Astrocyte (in vitro differentiated cells and primary cell): ENCODE results near the gene ARHGAP28. TPM values are rescaled to one million over a fixed set of nuclear protein-coding genes. Genes with fewer than 3 reads are reported as not detected.

ENCODE experiments used
- DNase-seq: peaks from one replicate; pipeline ENCODE4 v3.0.0-alpha.2; 2010; ENCODE audit warnings: low read depth
- FAIRE-seq: peaks from 2 replicates; lab custom pipeline; 2011; peaks lifted over from hg19 to GRCh38; lab: Jason Lieb, UNC
- H2AFZ ChIP-seq: 2 replicates; pipeline ENCODE4 v1.6.0; 2012; ENCODE audit warnings: low read depth, low read length, inconsistent platforms
- H3K27ac ChIP-seq: 2 replicates; pipeline ENCODE4 v1.5.1; 2011; ENCODE audit warnings: low read depth, low read length, inconsistent platforms
- H3K27me3 ChIP-seq: 2 replicates; pipeline ENCODE4 v1.6.0; 2011; ENCODE audit warnings: low read length, inconsistent platforms; ENCODE audit not compliant: insufficient read depth
- H3K36me3 ChIP-seq: 2 replicates; pipeline ENCODE4 v1.5.1; 2011; ENCODE audit warnings: low read length, inconsistent platforms; ENCODE audit not compliant: insufficient read depth
- H3K4me1 ChIP-seq: 2 replicates; pipeline ENCODE4 v1.5.1; 2011; ENCODE audit warnings: low read length, inconsistent platforms; ENCODE audit not compliant: insufficient read depth
- H3K4me2 ChIP-seq: 2 replicates; pipeline ENCODE4 v1.6.0; 2012; ENCODE audit warnings: low read length, inconsistent platforms
- H3K4me3 ChIP-seq: 2 replicates; pipeline ENCODE4 v1.5.1; 2011; ENCODE audit warnings: low read depth, mild to moderate bottlenecking, low read length, inconsistent platforms; ENCODE audit not compliant: insufficient read depth
- H3K79me2 ChIP-seq: 2 replicates; pipeline ENCODE4 v1.6.0; 2012; ENCODE audit warnings: mild to moderate bottlenecking, low read length, inconsistent platforms; ENCODE audit not compliant: insufficient read depth
- H3K9ac ChIP-seq: 2 replicates; pipeline ENCODE4 v1.6.0; 2012; ENCODE audit warnings: mild to moderate bottlenecking, low read length, inconsistent platforms
- H3K9me3 ChIP-seq: 2 replicates; pipeline ENCODE4 v1.5.1; 2012; ENCODE audit warnings: low read depth, mild to moderate bottlenecking, low read length, inconsistent platforms; ENCODE audit not compliant: insufficient read depth
- H4K20me1 ChIP-seq: 2 replicates; pipeline ENCODE4 v1.6.0; 2012; ENCODE audit warnings: low read length, inconsistent platforms; ENCODE audit not compliant: insufficient read depth
- H3K27ac Mint-ChIP-seq: one replicate; pipeline ENCODE4 v1.8.0; 2021; ENCODE audit warnings: mild to moderate bottlenecking, mixed read lengths; ENCODE audit not compliant: unreplicated experiment
- H3K27me3 Mint-ChIP-seq: one replicate; pipeline ENCODE4 v1.8.0; 2021; ENCODE audit warnings: low read depth, mixed read lengths; ENCODE audit not compliant: unreplicated experiment
- H3K36me3 Mint-ChIP-seq: one replicate; pipeline ENCODE4 v1.8.0; 2021; ENCODE audit warnings: low read depth, mixed read lengths; ENCODE audit not compliant: unreplicated experiment
- H3K4me1 Mint-ChIP-seq: one replicate; pipeline ENCODE4 v1.8.0; 2021; ENCODE audit warnings: low read depth, mixed read lengths; ENCODE audit not compliant: unreplicated experiment
- H3K4me3 Mint-ChIP-seq: one replicate; pipeline ENCODE4 v1.8.0; 2021; ENCODE audit warnings: mild to moderate bottlenecking, moderate library complexity, mixed read lengths; ENCODE audit not compliant: unreplicated experiment
- H3K9me3 Mint-ChIP-seq: one replicate; pipeline ENCODE4 v1.8.0; 2021; ENCODE audit warnings: mild to moderate bottlenecking, mixed read lengths; ENCODE audit not compliant: unreplicated experiment
- EZH2 ChIP-seq: IDR thresholded peaks from 2 replicates; pipeline ENCODE4 v1.6.1; 2012; ENCODE audit warnings: mild to moderate bottlenecking, low read length, inconsistent platforms; ENCODE audit not compliant: insufficient read depth
- total RNA-seq: library from RNA; stranded (reverse); gene quantifications from 2 replicates; pipeline ENCODE4 v1.2.1, GENCODE V29; 2021
- TF ChIP-seq, protein P1 (sequence below): IDR thresholded peaks from 2 replicates; pipeline ENCODE4 v1.5.1; 2011; ENCODE audit warnings: low read depth, mild to moderate bottlenecking, inconsistent platforms, low read length, moderate library complexity; ENCODE audit not compliant: insufficient read depth

ARHGAP28 gene
- total RNA-seq, 1 donor from 2014 or later, result 15.5 TPM

DNA sequence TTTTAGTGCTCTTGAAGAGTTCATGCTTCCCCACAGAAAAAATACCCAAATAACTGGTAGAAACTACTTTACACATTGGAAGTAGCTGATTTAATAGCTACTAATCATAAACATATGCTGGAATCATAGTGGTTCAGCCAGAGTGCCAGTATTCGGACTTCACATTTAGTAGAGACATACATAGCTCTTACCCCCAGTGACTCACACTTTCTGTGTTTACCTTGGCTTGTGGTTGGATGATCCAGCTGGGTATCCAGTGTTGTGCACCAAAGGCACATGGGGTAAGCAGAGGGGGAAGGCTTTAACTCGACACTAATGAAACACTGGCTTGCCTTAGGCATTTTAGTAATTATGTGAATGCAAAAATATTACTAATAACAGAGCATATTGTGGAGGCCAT lies 18.1 kb downstream of the ARHGAP28 start:
- no peaks in the 10 kb centered on the region for H3K27me3 ChIP-seq
- peak overlapping the region; percentile 56 for H3K4me2 ChIP-seq
- H3K4me1 ChIP-seq, result peaks cover 27% of the 10 kb centered on the region
- Mint-ChIP-seq H3K27ac (peak overlapping the region; percentile 95), H3K27me3 (no peaks in the 10 kb centered on the region), H3K9me3 (no peaks in the 10 kb centered on the region), H3K4me1 (peaks cover 65% of the 10 kb centered on the region), H3K36me3 (no peaks in the 10 kb centered on the region), H3K4me3 (no peak overlapping the region)
- H3K79me2 ChIP-seq, result no peaks in the 10 kb centered on the region
- H3K9me3 ChIP-seq, result no peaks in the 10 kb centered on the region
- FAIRE-seq (no peak), DNase-seq (peak; percentile 93)
- H4K20me1 ChIP-seq, result no peaks in the 10 kb centered on the region
- no peak overlapping the region for H3K4me3 ChIP-seq
- H3K27ac ChIP-seq, result peak overlapping the region; percentile 71
- TF ChIP-seq, protein P1, sequence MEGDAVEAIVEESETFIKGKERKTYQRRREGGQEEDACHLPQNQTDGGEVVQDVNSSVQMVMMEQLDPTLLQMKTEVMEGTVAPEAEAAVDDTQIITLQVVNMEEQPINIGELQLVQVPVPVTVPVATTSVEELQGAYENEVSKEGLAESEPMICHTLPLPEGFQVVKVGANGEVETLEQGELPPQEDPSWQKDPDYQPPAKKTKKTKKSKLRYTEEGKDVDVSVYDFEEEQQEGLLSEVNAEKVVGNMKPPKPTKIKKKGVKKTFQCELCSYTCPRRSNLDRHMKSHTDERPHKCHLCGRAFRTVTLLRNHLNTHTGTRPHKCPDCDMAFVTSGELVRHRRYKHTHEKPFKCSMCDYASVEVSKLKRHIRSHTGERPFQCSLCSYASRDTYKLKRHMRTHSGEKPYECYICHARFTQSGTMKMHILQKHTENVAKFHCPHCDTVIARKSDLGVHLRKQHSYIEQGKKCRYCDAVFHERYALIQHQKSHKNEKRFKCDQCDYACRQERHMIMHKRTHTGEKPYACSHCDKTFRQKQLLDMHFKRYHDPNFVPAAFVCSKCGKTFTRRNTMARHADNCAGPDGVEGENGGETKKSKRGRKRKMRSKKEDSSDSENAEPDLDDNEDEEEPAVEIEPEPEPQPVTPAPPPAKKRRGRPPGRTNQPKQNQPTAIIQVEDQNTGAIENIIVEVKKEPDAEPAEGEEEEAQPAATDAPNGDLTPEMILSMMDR, result no peak
- TF ChIP-seq EZH2, result no peak
- no peaks in the 10 kb centered on the region for H3K36me3 ChIP-seq
- peak overlapping the region; percentile 4 for H3K9ac ChIP-seq
- H2AFZ ChIP-seq, result no peak overlapping the region

DNA sequence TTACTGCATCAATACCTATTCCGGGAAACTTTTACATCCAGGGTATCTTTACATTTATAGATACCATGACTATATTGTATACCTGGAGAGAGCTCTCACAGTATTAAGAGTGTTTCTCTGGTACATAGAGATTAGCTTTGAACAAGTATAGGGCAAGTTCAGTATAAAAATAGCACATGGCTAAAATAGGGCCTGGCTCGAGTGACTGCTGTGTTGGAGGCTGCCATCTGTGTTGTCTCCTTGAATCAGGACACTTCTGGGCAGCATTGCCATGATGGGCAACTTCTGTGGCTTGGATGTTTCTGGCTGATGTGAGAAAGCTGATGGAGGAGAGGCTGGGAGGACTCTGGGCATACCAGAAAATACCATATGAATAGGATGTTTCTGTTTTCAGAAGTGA lies 18.7 kb downstream of the ARHGAP28 start:
- peak overlapping the region; percentile 95 for H3K27ac Mint-ChIP-seq
- DNase-seq (no peak), FAIRE-seq (no peak)
- H3K36me3 Mint-ChIP-seq, result no peaks in the 10 kb centered on the region
- no peak overlapping the region for H3K4me3 Mint-ChIP-seq
- Histone ChIP-seq H3K27me3 (no peaks in the 10 kb centered on the region), H3K4me3 (no peak overlapping the region), H3K4me2 (peak overlapping the region; percentile 56), H3K79me2 (no peaks in the 10 kb centered on the region), H3K9me3 (no peaks in the 10 kb centered on the region), H2AFZ (no peak overlapping the region), H3K9ac (peak overlapping the region; percentile 4), H4K20me1 (no peaks in the 10 kb centered on the region), H3K36me3 (no peaks in the 10 kb centered on the region), H3K27ac (peak overlapping the region; percentile 71), H3K4me1 (peaks cover 31% of the 10 kb centered on the region)
- no peaks in the 10 kb centered on the region for H3K27me3 Mint-ChIP-seq
- H3K4me1 Mint-ChIP-seq, result peaks cover 65% of the 10 kb centered on the region
- TF ChIP-seq, protein P1, result no peak
- TF ChIP-seq EZH2, result no peak
- no peaks in the 10 kb centered on the region for H3K9me3 Mint-ChIP-seq

DNA sequence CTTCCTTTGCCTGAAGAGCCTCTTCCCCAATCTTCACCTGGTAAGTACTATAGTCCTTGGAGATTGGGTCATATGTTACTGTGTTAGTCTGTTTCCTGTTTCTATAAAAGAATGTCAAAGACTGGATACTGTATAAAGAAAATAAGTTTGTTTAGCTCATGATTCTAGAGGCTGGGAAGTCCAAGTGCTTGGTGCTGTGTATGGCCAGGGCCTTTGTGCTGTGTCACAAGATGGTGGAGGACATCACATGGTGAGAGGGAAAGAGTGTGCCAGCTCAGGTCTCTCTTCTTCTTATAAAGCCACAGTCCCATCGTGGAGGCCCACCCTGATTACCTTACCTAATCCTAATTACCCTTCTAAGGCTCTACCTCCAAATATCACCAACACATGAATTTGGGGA lies 20.9 kb downstream of the ARHGAP28 start:
- Histone ChIP-seq H3K27me3 (no peaks in the 10 kb centered on the region), H3K27ac (no peak overlapping the region), H3K4me2 (no peak overlapping the region), H3K4me1 (peaks cover 31% of the 10 kb centered on the region), H3K9ac (no peak overlapping the region), H3K9me3 (no peaks in the 10 kb centered on the region), H3K4me3 (no peak overlapping the region), H3K36me3 (no peaks in the 10 kb centered on the region), H3K79me2 (no peaks in the 10 kb centered on the region), H2AFZ (no peak overlapping the region), H4K20me1 (no peaks in the 10 kb centered on the region)
- Mint-ChIP-seq H3K4me3 (no peak overlapping the region), H3K36me3 (no peaks in the 10 kb centered on the region), H3K27me3 (no peaks in the 10 kb centered on the region), H3K27ac (peak overlapping the region; percentile 99), H3K9me3 (no peaks in the 10 kb centered on the region), H3K4me1 (peaks cover 52% of the 10 kb centered on the region)
- no peak for FAIRE-seq
- TF ChIP-seq, protein P1, result no peak
- TF ChIP-seq EZH2, result no peak
- no peak for DNase-seq
